ENCODE measurements around the gene SASS6. TPM values are rescaled to one million over a fixed set of nuclear protein-coding genes. Genes with fewer than 3 reads are reported as not detected.
A peak's percentile ranks its signal among the peaks of the same experiment; 100 is the strongest.

Gene SASS6
- total RNA-seq, 2 donors from 2014 or later = 8.8 to 15.3 TPM

- H3K27ac Mint-ChIP-seq = peak overlapping the region; percentile 58
- Histone ChIP-seq H3K27me3 (ENCODE audit: control insufficient read depth, insufficient read depth, low read length, poor library complexity, severe bottlenecking) (no peaks in the 10 kb centered on the region), H3K4me1 (ENCODE audit: control insufficient read depth, insufficient read depth, low read length) (no peaks in the 10 kb centered on the region), H3K36me3 (ENCODE audit: control insufficient read depth, insufficient read depth, low read length) (no peaks in the 10 kb centered on the region), H3K9me3 (ENCODE audit: control insufficient read depth, low read length) (no peaks in the 10 kb centered on the region), H3K27ac (ENCODE audit: low read depth, low read length) (peak overlapping the region; percentile 6), H3K4me3 (ENCODE audit: low read length) (peak overlapping the region; percentile 95), H3K9ac (ENCODE audit: extremely low read depth, low read length, poor library complexity, severe bottlenecking) (no peak overlapping the region)
- H3K4me1 Mint-ChIP-seq = peaks cover 16% of the 10 kb centered on the region
- no peaks in the 10 kb centered on the region for H3K9me3 Mint-ChIP-seq
- no peak for TF ChIP-seq CTCF (conservative IDR thresholded peaks at IDR 0.05)
- whole genome bisulfite sequencing, 2 experiments (ENCODE audit: insufficient coverage in 1 of 2, insufficient read length in 1 of 2) = 92 to 100% methylated on average over 1 of the region's 1 CpG
- H3K27me3 Mint-ChIP-seq (ENCODE audit: insufficient read depth) = no peaks in the 10 kb centered on the region
- DNase-seq = no peak
- peak overlapping the region; percentile 94 for H3K4me3 Mint-ChIP-seq
- H3K36me3 Mint-ChIP-seq (ENCODE audit: low read depth) = peaks cover 6% of the 10 kb centered on the region
Observed at GRCh38 chr1:100035214-100035613, 97.5 kb downstream of the SASS6 start.

- Mint-ChIP-seq H3K9me3 (no peaks in the 10 kb centered on the region), H3K27ac (peak overlapping the region; percentile 56)
- DNase-seq = no peak
Observed at GRCh38 chr1:100034470-100034869, 98.3 kb downstream of the SASS6 start.

More at GRCh38 chr1:100034470-100034869, 98.3 kb downstream of the SASS6 start:
- no peak overlapping the region for H3K4me3 Mint-ChIP-seq
- H3K27ac ChIP-seq (ENCODE audit: low read depth, low read length) = no peak overlapping the region
- H3K36me3 ChIP-seq (ENCODE audit: control insufficient read depth, insufficient read depth, low read length) = no peaks in the 10 kb centered on the region
- peak overlapping the region; percentile 95 for H3K4me3 ChIP-seq (ENCODE audit: low read length)
- peaks cover 6% of the 10 kb centered on the region for H3K36me3 Mint-ChIP-seq (ENCODE audit: low read depth)
- no peaks in the 10 kb centered on the region for H3K9me3 ChIP-seq (ENCODE audit: control insufficient read depth, low read length)
- no peaks in the 10 kb centered on the region for H3K4me1 ChIP-seq (ENCODE audit: control insufficient read depth, insufficient read depth, low read length)
- no peak overlapping the region for H3K9ac ChIP-seq (ENCODE audit: extremely low read depth, low read length, poor library complexity, severe bottlenecking)
- no peaks in the 10 kb centered on the region for H3K27me3 ChIP-seq (ENCODE audit: control insufficient read depth, insufficient read depth, low read length, poor library complexity, severe bottlenecking)
- peak; percentile 70 for TF ChIP-seq CTCF (conservative IDR thresholded peaks at IDR 0.05)
- H3K27me3 Mint-ChIP-seq (ENCODE audit: insufficient read depth) = no peaks in the 10 kb centered on the region
- peaks cover 11% of the 10 kb centered on the region for H3K4me1 Mint-ChIP-seq

Other genes with a start within 250 kb of the SASS6 start
- 10 to 100 TPM; 41.2 to 47.0 TPM for gene SLC35A3, start 162.9 kb downstream of the SASS6 start, total RNA-seq
- 10 to 100 TPM; 11.4 to 18.9 TPM for gene TRMT13, start 233 bp upstream of the SASS6 start, total RNA-seq
- gene LRRC39, start 45.3 kb upstream of the SASS6 start, total RNA-seq = under 1 TPM; 0.24 to 0.84 TPM
- 10 to 100 TPM; 23.0 to 24.6 TPM for gene DBT, start 116.9 kb upstream of the SASS6 start, total RNA-seq
- 10 to 100 TPM; 46.0 to 49.8 TPM for gene RTCA, start 133.3 kb upstream of the SASS6 start, total RNA-seq
- 10 to 100 TPM; 14.5 to 17.6 TPM for gene CDC14A, start 219.6 kb upstream of the SASS6 start, total RNA-seq

All from endodermal cell (in vitro differentiated cells).